ENCODE results near the gene LRRC23.

Gene LRRC23

DNA sequence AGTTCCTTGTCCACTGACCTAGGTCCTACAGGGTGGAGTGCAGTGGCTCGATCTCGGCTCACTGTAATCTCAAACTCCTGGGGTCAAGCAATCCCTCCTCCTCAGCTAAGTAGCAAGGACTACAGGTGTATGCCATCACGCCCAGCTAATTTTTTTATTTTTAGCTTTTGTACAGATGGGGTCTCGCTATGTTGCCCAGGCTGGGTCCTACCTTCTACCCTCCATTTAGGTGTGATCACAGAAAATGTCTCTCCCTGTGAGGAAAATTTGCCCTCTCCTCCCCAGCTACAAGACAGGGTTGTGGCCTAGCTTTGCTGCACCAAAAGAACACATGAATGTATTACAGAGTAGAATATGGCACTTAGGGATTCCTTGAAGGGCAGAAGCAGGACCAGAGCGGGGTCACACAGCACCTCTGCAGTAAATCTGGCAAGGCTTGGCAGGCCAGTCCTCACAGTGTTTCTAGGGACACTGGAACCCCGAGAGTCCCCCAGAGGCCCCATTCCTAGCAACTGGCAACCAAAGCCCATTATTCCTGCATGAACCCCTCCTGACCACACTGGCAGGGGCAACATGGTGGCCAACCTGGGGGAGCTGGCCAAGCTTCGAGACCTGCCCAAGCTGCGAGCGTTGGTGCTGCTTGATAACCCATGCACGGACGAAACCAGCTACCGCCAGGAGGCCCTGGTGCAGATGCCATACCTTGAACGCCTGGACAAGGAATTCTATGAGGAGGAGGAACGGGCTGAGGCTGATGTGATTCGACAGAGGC lies 7.7 kb downstream of the LRRC23 start:
- Mint-ChIP-seq H3K4me3 (peak overlapping the region; percentile 53 to 84), H3K4me1 (peaks cover 42% of the 10 kb centered on the region), H3K27me3 (no peaks in the 10 kb centered on the region), H3K9me3 (no peaks in the 10 kb centered on the region), H3K27ac (peak overlapping the region in 1 of 2 donors; percentile 57)
- DNase-seq: no peak
- ATAC-seq: no peak

GRCh38 chr12:6914246-6914946 lies 9.8 kb downstream of the LRRC23 start, which contains the start of gene ENO2:
ENO2 (plus strand) TSS chr12:6914580; CDS start chr12:6915833, 1,253 bp downstream.
- peak within 1 kb of the TSS; percentile 94 to 97 for H3K4me3 Mint-ChIP-seq
- peaks cover 47% of the 10 kb centered on the region for H3K4me1 Mint-ChIP-seq

GRCh38 chr12:6914947-6915788 lies 10.5 kb downstream of the LRRC23 start:
- peak overlapping the region; percentile 94 to 97 for H3K4me3 Mint-ChIP-seq
- ATAC-seq: peak; percentile 10
- DNase-seq: no peak
- H3K4me1 Mint-ChIP-seq: peaks cover 55% of the 10 kb centered on the region
- H3K27me3 Mint-ChIP-seq: no peaks in the 10 kb centered on the region
- H3K27ac Mint-ChIP-seq: peak overlapping the region; percentile 94 to 96
- H3K9me3 Mint-ChIP-seq: no peaks in the 10 kb centered on the region

More at GRCh38 chr12:6914246-6914946, 9.8 kb downstream of the LRRC23 start, which contains the start of gene ENO2:
- ATAC-seq: peak; percentile 93
- DNase-seq: peak; percentile 76 to 81
- Mint-ChIP-seq H3K27ac (peak within 1 kb of the TSS; percentile 94 to 96), H3K9me3 (no peaks in the 10 kb centered on the region), H3K27me3 (no peaks in the 10 kb centered on the region)

DNA sequence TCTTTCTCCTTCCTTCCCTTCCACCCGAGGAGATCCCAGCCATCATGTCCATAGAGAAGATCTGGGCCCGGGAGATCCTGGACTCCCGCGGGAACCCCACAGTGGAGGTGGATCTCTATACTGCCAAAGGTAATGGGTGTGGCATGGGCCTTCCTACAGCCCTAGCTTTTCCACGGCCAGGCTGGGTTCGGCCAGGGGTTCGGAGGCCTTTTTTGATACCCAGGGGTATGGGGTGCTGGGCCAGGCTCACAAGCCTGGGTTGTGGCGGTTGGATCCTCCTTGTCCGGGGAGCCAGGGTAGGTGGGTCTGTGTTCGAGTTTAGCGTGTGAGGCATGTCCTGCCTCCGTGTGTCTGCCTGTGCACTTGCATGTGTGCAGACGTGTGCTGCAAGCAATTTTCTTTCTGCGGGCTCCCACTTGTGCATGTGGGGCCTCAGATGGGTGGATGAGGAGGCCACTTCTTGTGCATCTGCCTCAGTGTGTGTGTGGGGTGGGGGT lies 11.2 kb downstream of the LRRC23 start:
- ATAC-seq (no peak), DNase-seq (no peak)
- Mint-ChIP-seq H3K4me1 (peaks cover 55% of the 10 kb centered on the region), H3K4me3 (peak overlapping the region; percentile 94 to 97), H3K27me3 (no peaks in the 10 kb centered on the region), H3K27ac (peak overlapping the region in 1 of 2 donors; percentile 61), H3K9me3 (no peaks in the 10 kb centered on the region)

DNA sequence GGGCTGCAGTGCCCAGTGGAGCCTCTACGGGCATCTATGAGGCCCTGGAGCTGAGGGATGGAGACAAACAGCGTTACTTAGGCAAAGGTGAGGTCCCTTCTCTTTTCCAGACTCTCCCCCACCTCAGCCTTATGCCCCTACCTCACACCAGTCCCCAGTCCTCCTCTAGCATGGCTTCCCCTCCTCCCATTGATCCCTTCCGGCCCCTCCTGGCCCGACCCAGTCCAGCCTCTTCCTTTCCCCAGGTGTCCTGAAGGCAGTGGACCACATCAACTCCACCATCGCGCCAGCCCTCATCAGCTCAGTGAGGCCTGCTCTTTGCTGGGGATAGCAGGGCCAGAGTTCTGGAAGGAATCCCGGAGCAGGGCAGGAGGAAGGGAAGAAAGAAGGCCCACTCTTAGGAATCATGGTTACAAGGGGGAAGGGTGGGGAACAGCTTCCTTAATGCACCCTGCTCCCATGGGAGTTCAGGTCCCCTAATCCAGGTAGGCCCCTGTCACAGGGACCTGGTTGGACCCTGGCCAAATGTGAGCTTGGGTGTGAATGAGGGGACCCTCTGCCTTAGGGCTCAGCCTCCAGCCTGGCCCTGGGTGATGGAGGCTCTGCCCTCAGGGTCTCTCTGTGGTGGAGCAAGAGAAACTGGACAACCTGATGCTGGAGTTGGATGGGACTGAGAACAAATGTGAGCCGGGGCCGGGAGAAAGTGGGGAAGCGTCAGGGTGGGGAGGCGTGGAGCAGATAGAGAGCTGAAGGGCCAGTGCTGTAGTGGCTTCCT lies 12.0 kb downstream of the LRRC23 start:
- Mint-ChIP-seq H3K4me1 (peaks cover 58% of the 10 kb centered on the region), H3K4me3 (peak overlapping the region in 1 of 2 donors; percentile 97), H3K27ac (peak overlapping the region; percentile 21 to 43), H3K9me3 (no peaks in the 10 kb centered on the region), H3K27me3 (no peaks in the 10 kb centered on the region)
- no peak for DNase-seq
- ATAC-seq: no peak

DNA sequence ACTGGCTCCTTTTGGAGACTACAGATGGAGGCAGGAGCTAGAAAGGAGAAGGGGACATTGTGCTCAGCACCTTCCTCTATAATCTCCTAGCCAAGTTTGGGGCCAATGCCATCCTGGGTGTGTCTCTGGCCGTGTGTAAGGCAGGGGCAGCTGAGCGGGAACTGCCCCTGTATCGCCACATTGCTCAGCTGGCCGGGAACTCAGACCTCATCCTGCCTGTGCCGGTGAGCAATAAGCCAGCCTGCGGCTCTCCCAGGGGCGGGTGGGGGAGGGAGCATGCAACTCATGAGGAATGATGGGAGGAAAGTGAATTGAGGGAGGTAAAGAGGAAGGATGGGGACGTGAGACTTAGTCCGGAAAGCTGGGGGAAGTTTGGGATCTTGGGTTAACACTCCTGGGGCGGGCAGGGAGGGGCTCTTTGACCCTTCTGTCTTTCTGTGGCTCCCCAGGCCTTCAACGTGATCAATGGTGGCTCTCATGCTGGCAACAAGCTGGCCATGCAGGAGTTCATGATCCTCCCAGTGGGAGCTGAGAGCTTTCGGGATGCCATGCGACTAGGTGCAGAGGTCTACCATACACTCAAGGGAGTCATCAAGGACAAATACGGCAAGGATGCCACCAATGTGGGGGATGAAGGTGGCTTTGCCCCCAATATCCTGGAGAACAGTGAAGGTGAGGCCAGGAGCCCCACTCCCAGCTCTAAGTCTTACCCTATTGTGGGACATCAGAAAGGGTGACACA lies 13.0 kb downstream of the LRRC23 start:
- ATAC-seq (no peak), DNase-seq (no peak)
- no peak overlapping the region for H3K27ac Mint-ChIP-seq
- no peaks in the 10 kb centered on the region for H3K27me3 Mint-ChIP-seq
- H3K4me3 Mint-ChIP-seq: no peak overlapping the region
- H3K4me1 Mint-ChIP-seq: peaks cover 65% of the 10 kb centered on the region
- no peaks in the 10 kb centered on the region for H3K9me3 Mint-ChIP-seq

GRCh38 chr12:6919588-6919987 lies 15.0 kb downstream of the LRRC23 start:
- ATAC-seq (no peak), DNase-seq (no peak)
- peak overlapping the region; percentile 4 to 89 for H3K27ac Mint-ChIP-seq
- no peaks in the 10 kb centered on the region for H3K9me3 Mint-ChIP-seq
- no peaks in the 10 kb centered on the region for H3K27me3 Mint-ChIP-seq
- H3K4me1 Mint-ChIP-seq: peaks cover 69% of the 10 kb centered on the region
- no peak overlapping the region for H3K4me3 Mint-ChIP-seq

- peak overlapping the region in 1 of 2 donors; percentile 21 for H3K27ac Mint-ChIP-seq
- no peak overlapping the region for H3K4me3 Mint-ChIP-seq
- H3K27me3 Mint-ChIP-seq: no peaks in the 10 kb centered on the region
- H3K9me3 Mint-ChIP-seq: no peaks in the 10 kb centered on the region
- DNase-seq (no peak), ATAC-seq (no peak)
- H3K4me1 Mint-ChIP-seq: peaks cover 67% of the 10 kb centered on the region
Observed at GRCh38 chr12:6921539-6921938, 16.9 kb downstream of the LRRC23 start.

DNA sequence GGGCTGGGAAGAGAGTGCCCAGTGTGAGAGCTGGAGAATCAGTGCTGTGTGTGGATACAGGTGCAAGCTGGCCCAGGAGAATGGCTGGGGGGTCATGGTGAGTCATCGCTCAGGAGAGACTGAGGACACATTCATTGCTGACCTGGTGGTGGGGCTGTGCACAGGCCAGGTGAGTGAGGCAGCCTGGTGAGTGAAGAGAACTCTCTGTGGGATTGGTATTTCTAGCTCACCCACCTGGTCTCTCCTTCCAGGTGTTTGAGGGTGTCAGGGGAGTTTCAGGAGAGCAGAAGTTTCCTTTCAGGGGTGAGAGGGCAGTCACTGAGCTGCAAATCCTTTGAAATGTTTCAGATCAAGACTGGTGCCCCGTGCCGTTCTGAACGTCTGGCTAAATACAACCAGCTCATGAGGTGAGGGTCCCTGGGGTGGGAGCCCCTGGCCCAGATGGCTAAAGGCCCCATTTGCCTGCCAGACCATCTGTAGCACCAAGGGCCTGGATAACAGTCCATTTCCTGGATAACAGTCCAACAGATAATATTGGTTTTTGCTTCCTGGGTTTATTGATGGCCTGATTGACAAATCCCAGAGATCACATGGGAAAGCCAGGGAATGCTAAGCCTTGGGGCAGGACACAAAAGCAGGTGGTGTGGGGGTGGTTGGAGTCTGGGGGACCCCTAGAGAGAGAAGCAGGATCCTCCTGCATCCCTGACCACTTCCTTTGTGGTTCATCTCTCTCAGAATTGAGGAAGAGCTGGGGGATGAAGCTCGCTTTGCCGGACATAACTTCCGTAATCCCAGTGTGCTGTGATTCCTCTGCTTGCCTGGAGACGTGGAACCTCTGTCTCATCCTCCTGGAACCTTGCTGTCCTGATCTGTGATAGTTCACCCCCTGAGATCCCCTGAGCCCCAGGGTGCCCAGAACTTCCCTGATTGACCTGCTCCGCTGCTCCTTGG lies 17.6 kb downstream of the LRRC23 start:
- Mint-ChIP-seq H3K4me3 (no peak overlapping the region), H3K27me3 (no peaks in the 10 kb centered on the region), H3K4me1 (peaks cover 67% of the 10 kb centered on the region), H3K27ac (peak overlapping the region; percentile 23 to 78), H3K9me3 (no peaks in the 10 kb centered on the region)
- DNase-seq (no peak), ATAC-seq (no peak)

DNA sequence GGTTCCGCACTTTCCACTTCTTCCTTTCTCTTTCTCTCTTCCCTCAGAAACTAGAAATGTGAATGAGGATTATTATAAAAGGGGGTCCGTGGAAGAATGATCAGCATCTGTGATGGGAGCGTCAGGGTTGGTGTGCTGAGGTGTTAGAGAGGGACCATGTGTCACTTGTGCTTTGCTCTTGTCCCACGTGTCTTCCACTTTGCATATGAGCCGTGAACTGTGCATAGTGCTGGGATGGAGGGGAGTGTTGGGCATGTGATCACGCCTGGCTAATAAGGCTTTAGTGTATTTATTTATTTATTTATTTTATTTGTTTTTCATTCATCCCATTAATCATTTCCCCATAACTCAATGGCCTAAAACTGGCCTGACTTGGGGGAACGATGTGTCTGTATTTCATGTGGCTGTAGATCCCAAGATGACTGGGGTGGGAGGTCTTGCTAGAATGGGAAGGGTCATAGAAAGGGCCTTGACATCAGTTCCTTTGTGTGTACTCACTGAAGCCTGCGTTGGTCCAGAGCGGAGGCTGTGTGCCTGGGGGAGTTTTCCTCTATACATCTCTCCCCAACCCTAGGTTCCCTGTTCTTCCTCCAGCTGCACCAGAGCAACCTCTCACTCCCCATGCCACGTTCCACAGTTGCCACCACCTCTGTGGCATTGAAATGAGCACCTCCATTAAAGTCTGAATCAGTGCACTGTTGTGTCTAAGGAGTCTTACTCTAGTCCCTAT lies 18.5 kb downstream of the LRRC23 start:
- DNase-seq: no peak
- peak overlapping the region in 1 of 2 donors; percentile 5 for H3K27ac Mint-ChIP-seq
- peaks cover 66% of the 10 kb centered on the region for H3K4me1 Mint-ChIP-seq
- ATAC-seq: no peak
- no peak overlapping the region for H3K4me3 Mint-ChIP-seq
- no peaks in the 10 kb centered on the region for H3K27me3 Mint-ChIP-seq
- H3K9me3 Mint-ChIP-seq: no peaks in the 10 kb centered on the region

DNA sequence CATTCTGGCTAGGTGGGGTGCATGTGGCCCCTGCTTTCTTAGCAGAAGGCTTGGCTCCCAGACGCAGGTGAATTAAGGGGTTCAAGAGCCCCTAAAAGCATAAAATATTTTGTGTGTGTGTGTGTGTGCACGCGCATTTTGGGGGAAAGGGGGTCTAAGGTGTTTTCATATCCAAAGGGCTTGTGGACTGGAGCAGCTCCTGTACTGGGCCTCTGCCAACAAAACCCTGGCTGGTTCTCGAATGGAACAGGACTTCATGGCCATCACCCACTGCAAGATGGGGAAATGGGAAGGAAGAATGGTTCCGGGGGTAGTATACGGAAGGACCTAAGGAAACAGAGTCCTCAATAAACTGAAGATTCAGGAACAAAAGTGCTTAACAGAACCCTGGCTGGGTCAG lies 19.2 kb downstream of the LRRC23 start:
- H3K4me1 Mint-ChIP-seq: peaks cover 72% of the 10 kb centered on the region
- DNase-seq: no peak
- H3K9me3 Mint-ChIP-seq: no peaks in the 10 kb centered on the region
- H3K27ac Mint-ChIP-seq: no peak overlapping the region
- no peaks in the 10 kb centered on the region for H3K27me3 Mint-ChIP-seq
- H3K4me3 Mint-ChIP-seq: no peak overlapping the region
- no peak for ATAC-seq

GRCh38 chr12:6925239-6925539 lies 20.6 kb downstream of the LRRC23 start:
- DNase-seq: no peak
- H3K27ac Mint-ChIP-seq: no peak overlapping the region
- H3K4me3 Mint-ChIP-seq: peak overlapping the region in 1 of 2 donors; percentile 52
- H3K9me3 Mint-ChIP-seq: no peaks in the 10 kb centered on the region
- ATAC-seq: no peak
- no peaks in the 10 kb centered on the region for H3K27me3 Mint-ChIP-seq
- H3K4me1 Mint-ChIP-seq: peaks cover 74% of the 10 kb centered on the region

All from stimulated activated naive CD8-positive, alpha-beta T cell treated with anti-CD3 and anti-CD28 coated beads, Interleukin-15, amount 100 ng/mL, for 72 hours (primary cell).